ENCODE data around the gene TRIM9.
A peak's percentile ranks its signal among the peaks of the same experiment; 100 is the strongest.
"Not testable (repeated sequence)": the region's sequence is repeated elsewhere in the genome, so short reads cannot be mapped to it uniquely, and the experiment has no call there.

The TRIM9 gene

GRCh38 chr14:50963919-50964318 is 131.0 kb downstream of the TRIM9 start:
- DNase-seq (ENCODE audit: low read depth): no peak

GRCh38 chr14:50961605-50962221 is 133.2 kb downstream of the TRIM9 start:
- peak; percentile 91 for DNase-seq (ENCODE audit: low read depth)

GRCh38 chr14:50957296-50957695 is 137.6 kb downstream of the TRIM9 start:
- peak; percentile 50 for DNase-seq (ENCODE audit: low read depth)

GRCh38 chr14:50956421-50956820 is 138.5 kb downstream of the TRIM9 start:
- DNase-seq (ENCODE audit: low read depth): not testable (repeated sequence)

- peak; percentile 98 for DNase-seq (ENCODE audit: low read depth)
Observed at GRCh38 chr14:50955373-50956043, 139.4 kb downstream of the TRIM9 start.

GRCh38 chr14:50954811-50955372 is 140.0 kb downstream of the TRIM9 start:
- peak; percentile 86 for DNase-seq (ENCODE audit: low read depth)

- no peak for DNase-seq (ENCODE audit: low read depth)
Observed at GRCh38 chr14:50953502-50953901, 141.4 kb downstream of the TRIM9 start.

- DNase-seq (ENCODE audit: low read depth): no peak
Observed at GRCh38 chr14:50951032-50951431, 143.9 kb downstream of the TRIM9 start.

GRCh38 chr14:50948205-50948604 is 146.7 kb downstream of the TRIM9 start:
- no peak for DNase-seq (ENCODE audit: low read depth)

GRCh38 chr14:50947446-50947845 is 147.5 kb downstream of the TRIM9 start:
- no peak for DNase-seq (ENCODE audit: low read depth)

GRCh38 chr14:50946234-50946935 is 148.5 kb downstream of the TRIM9 start:
- DNase-seq (ENCODE audit: low read depth): no peak

- DNase-seq (ENCODE audit: low read depth): peak; percentile 66
Observed at GRCh38 chr14:50944647-50945413, 150.1 kb downstream of the TRIM9 start.

- peak; percentile 82 for DNase-seq (ENCODE audit: low read depth)
Observed at GRCh38 chr14:50943943-50944646, 150.8 kb downstream of the TRIM9 start, which contains the start of gene PYGL. Gene PYGL (minus strand): TSS chr14:50944483. CDS start chr14:50944403, 80 bp downstream.

GRCh38 chr14:50943261-50943942 is 151.5 kb downstream of the TRIM9 start:
- peak; percentile 61 for DNase-seq (ENCODE audit: low read depth)

GRCh38 chr14:50941638-50942037 is 153.3 kb downstream of the TRIM9 start:
- DNase-seq (ENCODE audit: low read depth): not testable (repeated sequence)

- peak; percentile 69 for DNase-seq (ENCODE audit: low read depth)
Observed at GRCh38 chr14:50941151-50941550, 153.8 kb downstream of the TRIM9 start.

GRCh38 chr14:50937800-50938199 is 157.1 kb downstream of the TRIM9 start:
- no peak for DNase-seq (ENCODE audit: low read depth)

GRCh38 chr14:50937325-50937724 is 157.6 kb downstream of the TRIM9 start:
- peak; percentile 80 for DNase-seq (ENCODE audit: low read depth)

GRCh38 chr14:50936882-50937281 is 158.0 kb downstream of the TRIM9 start:
- DNase-seq (ENCODE audit: low read depth): no peak

GRCh38 chr14:50936016-50936340 is 158.9 kb downstream of the TRIM9 start:
- DNase-seq (ENCODE audit: low read depth): no peak
